Stromal cell of bone marrow (primary cell): Measurements from ENCODE around the gene BATF2.
"Not testable (repeated sequence)": the region's sequence is repeated elsewhere in the genome, so short reads cannot be mapped to it uniquely, and the experiment has no call there.

ENCODE experiments used
- DNase-seq: peaks from one replicate; pipeline ENCODE4 v3.0.0-alpha.2; 2012; ENCODE audit warnings: low read depth

BATF2 gene, protein sequence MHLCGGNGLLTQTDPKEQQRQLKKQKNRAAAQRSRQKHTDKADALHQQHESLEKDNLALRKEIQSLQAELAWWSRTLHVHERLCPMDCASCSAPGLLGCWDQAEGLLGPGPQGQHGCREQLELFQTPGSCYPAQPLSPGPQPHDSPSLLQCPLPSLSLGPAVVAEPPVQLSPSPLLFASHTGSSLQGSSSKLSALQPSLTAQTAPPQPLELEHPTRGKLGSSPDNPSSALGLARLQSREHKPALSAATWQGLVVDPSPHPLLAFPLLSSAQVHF

DNA sequence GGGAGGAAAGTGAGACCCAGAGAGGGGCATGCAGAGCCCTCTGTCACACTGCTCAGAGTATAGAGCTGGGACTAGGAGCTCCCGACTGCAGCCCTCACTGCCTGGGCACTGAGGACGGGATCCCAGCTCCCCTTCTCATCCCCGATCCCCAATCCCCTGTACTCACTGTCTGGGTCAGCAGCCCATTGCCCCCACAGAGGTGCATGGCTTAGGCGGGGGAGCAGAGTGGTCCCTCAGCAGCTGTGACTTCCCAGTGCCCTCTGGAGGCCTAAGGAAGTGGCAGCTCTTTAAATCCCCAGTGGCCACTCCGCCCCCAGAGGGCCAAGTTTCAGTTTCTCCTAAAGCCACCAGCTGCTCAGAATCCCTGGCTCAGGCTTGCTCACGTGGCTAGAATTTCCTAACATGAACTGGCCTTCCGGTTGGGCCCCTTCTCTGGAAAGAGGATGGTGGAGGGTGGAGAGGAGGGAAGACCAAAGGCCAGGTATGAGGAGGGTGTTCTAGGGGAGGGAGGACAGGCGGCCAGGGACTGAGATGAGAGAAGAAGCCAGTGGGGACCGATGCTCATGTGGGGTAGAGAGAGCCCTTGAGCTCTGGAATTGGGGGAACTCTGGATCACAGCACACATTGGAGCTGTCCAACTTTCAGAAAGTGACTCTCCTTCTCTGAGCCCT, at the start of gene BATF2:
Gene BATF2 (minus strand): TSS at position 262 of the 671 bp plus-strand sequence. CDS start 57 bp downstream, at position 205.
- no peak for DNase-seq

DNA sequence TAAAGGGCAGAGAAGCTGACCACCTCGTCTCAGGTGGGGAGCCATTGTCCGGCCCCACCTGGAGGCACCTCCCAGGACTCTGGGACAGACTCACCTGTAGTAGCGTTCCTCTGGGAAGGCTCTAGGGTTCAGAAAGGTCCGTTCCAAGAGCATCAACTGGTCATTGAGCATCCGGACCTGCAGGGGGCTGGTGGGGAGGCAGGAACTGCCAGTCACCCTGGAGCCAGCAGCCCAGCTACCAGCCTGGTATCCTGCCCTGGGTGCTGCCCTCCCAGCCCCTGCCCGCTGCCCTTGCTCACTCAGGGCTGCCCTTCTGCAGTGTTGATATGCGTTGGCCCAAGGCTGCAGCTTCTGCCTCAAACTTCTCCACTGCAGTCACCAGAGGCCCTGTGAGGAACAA, 49.0 kb upstream of the BATF2 start:
- DNase-seq, result no peak

DNA sequence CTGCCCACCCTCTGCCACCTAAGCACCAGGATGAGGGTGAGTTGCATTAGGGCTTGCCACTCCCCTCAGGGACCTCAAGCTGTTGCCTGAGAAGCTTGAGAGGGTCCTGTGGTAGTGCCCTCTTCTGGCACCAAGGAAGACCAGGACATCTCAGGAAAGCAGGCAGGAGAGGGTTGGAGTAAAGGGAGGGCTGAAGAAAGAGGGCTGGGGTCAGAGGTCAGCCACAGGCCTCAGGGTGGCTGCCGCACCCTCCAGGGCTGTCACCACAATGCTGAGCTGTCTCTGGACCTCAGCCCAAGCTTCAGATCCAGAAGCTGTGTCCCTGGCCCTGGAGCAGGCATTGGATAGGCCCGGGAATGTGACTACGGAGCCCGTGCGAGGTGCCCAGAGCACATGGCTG, 48.3 kb upstream of the BATF2 start:
- no peak for DNase-seq

DNA sequence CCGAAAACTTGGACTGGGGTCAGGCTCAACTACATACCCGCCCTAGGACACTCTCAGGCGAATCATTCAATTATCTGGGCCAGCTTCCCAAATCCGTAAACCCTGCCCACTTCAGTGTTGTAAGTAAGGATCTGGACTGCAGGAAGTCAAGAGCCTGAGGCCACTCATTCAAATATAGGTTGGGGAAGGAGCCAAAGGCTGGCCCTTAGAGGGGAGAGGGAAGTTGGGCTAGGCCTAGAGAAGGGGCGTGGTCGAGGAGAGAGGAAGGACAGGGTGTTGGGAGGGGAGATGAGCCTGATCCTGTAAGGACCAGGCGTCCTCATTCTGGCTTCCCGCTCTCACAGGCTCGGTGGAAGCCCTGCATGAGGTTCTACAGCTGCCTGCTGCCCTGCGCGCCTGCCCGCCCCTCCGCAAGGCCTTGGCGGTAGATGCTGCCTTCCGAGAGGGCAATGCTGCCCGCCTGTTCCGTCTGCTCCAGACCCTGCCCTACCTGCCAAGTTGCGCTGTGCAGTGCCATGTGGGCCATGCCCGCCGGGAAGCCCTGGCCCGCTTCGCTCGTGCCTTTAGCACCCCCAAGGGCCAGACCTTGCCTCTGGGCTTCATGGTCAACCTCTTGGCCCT, 47.2 kb upstream of the BATF2 start:
- peak; percentile 67 for DNase-seq

DNA sequence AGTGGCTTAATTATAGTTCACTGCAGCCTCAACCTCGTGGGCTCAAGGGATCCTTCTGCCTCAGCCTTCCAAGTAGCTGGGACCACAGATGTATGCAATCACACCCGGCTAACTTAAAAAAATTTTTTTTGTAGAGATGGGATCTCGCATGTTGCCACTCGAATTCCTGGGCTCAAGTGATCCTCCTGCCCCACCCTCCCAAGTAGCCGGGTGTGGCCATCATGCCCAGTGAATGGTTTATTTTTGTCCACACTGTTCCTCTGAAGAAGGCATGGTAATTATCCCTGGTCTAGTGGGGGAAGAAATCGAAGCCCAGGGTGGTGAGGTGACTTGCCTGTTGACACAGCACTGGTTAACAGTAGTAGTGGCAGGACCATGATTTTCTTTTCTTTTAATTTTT, 46.1 kb upstream of the BATF2 start:
- no peak for DNase-seq

DNA sequence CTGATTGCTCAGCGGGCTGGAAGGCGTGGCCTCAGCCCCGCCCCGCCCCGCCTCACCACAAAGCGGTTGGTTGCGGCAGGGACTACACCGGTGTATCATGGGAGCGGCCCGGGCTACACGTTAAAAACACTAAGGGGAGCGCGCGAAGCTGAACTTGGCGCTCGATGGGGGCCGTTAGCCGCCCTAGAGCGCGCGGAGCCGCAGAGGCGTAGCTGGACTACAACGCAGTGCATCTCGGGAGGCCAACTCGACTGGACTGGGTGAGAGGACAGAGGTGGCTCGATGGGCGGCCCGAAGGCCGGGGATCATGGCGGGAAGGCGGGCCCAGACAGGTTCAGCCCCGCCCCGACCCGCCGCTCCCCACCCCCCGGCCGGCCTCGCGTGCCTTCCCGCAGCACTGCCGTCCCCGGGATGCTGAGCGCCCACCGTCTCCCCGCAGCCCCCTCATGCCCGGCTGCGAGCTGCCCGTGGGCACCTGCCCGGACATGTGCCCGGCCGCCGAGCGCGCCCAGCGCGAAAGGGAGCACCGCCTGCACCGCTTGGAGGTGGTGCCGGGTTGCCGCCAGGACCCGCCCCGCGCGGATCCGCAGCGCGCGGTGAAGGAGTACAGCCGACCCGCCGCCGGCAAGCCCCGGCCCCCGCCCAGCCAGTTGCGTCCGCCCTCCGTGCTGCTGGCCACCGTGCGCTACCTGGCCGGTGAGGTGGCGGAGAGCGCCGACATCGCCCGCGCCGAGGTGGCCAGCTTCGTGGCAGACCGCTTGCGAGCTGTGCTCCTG, 44.3 kb upstream of the BATF2 start, which contains the start of gene SAC3D1:
Gene SAC3D1 (plus strand): TSS at position 364 of the 776 bp plus-strand sequence. CDS start 83 bp downstream, at position 447.
- DNase-seq, result peak; percentile 85

DNA sequence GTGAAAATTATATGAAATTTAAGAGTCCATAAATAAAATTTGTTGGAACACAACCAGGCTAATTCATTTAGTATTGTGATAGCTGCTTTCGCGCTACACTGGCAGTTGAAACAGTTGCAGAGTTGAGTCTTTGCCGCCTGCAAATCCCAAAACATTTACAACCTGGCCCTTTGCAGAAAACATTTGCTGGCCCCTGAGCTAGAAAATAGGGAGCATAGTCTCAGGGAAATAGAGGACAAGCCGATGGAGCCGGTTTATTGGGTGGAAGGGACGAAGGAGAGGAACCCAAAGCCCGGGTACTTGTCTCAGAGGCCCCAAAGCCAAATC, 43.7 kb upstream of the BATF2 start:
- DNase-seq, result no peak

DNA sequence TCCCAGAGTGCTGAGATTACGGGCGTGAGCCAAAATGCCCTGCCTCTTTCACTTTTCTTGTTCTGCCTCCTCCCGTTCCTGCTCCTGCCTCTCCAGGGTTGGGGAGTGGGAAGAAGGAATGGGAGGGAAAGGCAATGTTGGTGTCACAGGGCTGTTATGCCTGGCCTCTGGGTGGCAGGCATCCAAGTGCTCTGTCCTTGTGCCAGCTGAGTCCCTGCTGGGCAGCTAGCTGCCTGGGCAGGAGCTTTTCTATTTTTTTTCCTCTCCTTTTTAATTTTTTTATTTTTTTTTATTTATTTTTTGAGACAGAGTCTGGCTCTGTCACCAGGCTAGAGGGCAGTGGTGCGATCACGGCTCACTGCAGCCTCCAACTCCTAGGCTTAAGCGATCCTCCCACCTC, 40.2 kb upstream of the BATF2 start:
- no peak for DNase-seq

DNA sequence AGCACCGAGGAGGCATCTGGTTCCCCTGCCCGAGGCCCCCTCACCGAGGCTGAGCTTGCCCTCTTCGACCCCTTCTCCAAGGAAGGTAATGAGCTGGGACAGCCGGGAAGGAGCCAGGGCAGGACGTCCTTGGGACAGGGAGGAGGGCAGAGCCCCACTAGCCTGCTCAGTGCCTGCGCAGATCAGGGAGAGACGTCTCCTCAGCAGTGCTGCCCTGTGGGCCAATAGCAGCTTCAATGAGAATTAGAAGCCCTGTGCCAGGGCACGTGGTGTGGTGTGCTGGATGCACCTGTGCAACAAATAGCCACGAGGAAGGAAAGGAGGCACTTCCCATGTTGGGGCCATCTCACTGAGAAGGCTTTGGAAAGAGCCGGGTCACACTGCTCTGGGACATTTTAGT, 38.8 kb upstream of the BATF2 start:
- no peak for DNase-seq

DNA sequence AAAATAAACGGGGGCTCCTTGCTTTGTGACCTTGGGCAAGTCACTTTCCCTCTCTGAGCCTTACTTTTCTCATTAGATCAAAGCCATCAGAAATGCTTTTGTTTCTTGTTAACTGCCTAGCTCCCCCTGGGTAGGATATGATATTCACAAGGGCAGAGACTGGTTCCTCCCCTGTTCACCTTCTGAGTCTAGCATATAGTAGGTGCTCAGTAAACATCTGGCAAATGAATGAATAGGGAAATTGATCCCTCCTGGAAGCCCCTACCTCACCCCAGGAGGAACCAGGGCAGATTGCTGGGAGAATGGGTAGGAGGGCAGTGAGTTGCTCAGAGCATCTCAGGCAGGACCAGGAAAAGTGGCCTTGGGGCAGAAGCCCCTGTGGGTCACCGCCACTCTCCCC, 37.7 kb upstream of the BATF2 start:
- DNase-seq, result no peak

DNA sequence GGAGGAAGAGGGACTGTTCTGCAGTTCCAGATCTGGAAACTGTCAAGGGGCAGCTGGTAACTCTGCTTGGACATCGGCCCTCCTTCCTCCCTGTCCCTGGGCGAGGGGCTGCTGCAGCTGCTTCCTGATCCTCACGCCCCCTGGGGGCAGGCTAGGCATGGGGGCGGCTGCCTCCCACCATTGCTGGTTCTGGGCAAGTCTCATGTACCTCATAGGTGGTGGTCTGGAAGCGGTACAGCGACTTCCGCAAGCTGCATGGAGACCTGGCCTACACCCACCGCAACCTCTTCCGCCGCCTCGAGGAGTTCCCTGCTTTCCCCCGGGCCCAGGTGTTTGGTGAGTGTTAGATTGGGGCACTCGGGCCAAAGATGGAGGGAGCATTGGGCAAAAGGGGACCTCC, 35.4 kb upstream of the BATF2 start:
- DNase-seq, result no peak

DNA sequence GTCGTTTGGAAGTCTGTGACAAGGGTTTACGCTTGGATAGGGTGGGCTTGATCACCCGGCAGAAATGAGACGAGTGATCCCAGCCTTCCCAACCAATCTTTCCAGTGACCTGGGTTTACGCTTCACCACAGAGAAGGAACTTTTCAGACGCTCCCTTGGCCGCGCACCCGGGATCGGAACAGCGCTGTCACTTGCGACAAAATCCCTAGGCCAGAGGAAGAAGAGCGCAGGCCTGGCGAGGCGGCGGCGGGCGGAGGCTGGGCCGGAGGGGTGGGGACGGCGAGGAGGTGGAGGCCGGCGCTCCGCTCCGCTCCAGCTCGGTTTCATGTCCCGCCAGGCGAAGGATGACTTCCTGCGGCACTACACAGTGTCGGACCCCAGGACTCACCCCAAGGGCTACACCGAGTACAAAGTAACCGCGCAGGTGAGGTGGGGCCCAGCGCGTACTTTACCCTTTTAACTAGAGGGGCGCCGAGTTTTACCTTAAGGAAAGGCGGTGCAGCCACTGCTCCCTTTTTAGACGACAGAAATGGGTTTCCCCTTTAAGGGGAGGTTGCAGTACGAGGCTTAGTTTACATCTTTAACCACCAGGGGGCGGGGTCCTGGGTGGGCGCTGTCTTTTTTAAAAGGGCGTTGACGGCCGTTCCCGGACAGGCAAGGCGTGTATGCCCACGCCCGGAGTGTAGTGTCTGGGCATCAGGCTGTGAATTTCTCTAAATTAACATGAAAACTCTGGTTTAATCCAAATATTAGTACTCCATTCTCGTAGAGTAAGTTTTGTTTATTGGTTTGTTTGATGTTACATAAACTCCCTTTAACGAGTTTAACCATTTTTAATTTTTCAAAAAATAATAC, 30.7 kb upstream of the BATF2 start, which contains the start of gene SNX15:
Gene SNX15 (plus strand): TSS at position 227 of the 855 bp plus-strand sequence. CDS start 99 bp downstream, at position 326.
- peak; percentile 95 for DNase-seq

DNA sequence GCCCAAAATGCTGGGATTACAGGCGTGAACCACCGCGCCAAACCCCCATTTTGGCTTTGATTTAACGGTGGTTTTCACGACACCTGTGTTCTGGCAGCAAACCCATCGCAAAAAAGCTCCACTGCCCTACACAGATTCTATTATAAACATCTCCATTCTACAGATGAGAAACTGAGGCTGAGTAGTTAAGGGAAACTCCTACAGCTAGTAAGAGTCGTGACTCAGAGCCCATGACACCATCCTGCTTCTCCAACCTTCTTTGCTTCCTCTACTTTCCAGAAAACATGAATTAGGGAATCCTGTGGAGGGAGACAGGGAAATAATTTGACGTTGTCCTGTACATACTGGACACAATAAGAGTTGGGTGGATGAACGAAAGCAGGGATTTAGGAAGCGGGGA, 30.0 kb upstream of the BATF2 start:
- DNase-seq, result peak; percentile 62

DNA sequence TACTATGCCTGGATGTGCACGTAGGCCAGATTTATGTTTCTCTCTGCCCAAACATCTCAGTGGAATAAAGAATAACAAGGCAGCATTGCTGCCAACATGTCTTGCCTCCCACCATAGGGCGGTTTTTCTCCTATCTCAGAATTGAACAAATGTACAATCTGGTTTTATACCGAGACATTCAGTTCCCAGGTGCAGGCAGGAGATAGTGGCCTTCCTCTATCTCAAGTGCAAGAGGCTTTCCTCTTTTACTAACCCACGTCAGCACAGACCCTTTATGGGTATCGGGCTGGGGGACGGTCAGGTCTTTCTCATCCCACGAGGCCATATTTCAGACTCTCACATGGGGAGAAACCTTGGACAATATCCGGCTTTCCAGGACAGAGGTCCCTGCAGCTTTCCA, 26.7 kb upstream of the BATF2 start:
- DNase-seq, result not testable (repeated sequence)

DNA sequence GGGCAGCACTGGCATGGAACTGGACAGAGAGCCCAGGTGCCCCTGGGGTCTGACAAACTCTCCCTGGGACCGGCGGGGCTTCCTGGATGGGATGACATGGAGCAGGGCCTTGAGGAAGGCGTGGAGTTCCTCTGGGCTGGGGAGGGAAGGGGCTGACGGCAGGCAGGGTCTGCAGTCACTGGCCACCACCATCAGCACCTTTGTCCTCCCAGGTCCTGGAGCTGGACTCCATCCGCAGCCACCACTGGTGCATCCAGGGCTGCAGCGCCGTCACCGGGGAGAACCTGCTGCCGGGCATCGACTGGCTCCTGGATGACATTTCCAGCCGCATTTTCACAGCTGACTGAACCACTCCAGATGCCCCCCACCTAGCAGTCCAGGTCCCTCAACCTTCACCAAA, 24.7 kb upstream of the BATF2 start:
- no peak for DNase-seq

DNA sequence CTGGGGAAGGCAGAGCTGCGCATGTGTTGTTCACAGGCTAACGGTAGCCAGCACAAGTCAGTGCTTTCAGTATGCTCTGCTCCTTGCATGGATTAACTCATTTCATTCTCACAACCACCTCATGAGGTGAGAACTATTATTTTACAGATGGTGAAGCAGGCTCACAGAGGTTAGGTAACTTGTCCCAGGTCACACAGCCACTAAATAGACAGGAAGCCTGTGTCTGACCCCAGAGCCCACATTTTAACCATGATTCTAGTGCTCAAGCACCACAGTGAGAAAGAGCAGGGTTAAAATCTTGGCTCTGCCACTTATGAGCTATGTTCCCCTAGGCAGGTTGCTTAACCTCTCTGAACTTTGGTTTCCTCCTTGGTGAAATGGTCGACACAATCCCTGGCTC, 24.2 kb upstream of the BATF2 start:
- no peak for DNase-seq

DNA sequence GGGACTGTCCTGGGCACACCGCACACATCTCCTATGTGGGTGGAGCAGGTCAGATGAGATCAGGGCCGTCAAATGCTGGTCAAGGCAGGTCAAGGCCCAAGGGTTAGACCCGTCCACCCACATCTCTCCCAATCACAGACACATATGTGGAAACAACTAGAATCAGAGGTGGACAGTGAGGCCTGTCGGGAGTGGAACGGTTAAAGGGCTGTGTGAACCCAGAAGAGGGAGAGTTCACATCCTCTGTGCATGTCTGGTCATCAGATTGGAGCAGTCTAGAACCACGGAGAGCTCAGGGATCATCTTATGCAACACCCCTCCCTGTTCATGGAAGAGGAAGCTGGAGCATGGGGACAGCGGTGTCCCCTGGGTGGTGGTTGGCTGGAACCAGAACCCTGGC, 23.1 kb upstream of the BATF2 start:
- no peak for DNase-seq

DNA sequence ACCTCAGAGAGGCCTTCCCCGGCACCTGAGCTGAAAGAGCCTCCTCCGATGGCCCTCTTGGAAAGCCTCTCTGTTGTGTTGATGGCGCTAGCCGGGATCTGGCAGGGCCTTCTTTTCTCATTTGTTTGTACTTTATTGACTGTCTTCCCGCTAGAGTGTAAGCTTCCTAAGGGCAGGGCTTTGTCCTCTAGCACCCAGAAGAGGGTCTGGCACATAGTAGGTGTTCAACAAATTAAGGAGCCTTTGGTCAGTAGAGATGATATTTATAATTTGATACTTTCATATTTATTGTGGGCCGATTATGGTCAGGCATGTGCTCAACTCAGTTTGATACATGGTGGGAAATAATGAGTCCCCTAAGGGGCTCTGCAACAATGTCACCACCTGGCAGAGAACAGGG, 21.2 kb upstream of the BATF2 start:
- DNase-seq, result no peak

DNA sequence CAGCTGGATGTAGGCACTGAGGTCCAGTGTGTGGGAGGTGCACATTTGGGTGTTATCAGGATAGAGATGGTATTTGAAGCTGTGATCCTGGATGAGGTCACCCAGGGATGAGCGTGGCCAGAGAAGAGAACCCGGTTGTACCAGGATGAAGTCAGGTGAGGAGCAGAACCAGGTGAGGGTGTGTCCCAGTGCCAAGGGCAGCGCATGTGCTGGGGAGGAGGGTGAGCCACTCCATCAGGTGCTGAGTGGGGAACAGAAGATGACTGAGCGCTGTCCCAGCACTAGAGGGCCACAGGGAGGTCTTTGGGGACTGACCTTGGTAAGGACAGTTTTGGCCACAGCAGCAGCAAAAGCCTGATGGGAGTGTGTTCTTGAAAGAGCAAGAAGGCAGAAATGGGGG, 19.9 kb upstream of the BATF2 start:
- DNase-seq, result no peak

DNA sequence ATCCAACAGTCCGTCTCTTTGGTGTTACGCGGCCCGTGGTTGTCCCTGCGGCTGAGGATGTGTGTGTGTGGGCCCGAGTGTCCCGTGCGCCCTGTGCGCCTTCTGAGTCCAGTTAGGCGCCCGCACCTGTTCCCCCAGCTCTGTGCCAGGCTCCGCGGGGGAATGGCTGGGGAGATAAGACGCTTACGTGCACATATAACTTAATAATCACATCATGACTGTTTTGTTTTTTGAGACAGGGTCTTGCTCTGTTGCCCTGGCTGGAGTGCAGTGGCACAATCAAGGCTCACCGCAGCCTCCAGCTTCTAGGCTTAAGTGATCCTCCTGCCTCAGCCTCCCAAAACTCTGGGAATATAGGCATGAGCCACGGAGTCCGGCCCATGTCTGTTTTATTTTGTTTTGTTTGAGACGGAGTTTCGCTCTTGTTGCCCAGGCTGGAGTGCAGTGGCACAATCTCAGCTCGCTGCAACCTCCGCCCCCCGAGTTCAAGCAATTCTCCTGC, 18.0 kb upstream of the BATF2 start:
- DNase-seq, result no peak
